Epithelial cell of proximal tubule (primary cell): ENCODE data around the gene SGCD. TPM values are rescaled to one million over a fixed set of nuclear protein-coding genes. Genes with fewer than 3 reads are reported as not detected.
"Not testable (repeated sequence)": the region's sequence is repeated elsewhere in the genome, so short reads cannot be mapped to it uniquely, and the experiment has no call there.

Source experiments
- DNase-seq: peaks from one replicate; pipeline ENCODE4 v3.0.0-alpha.2; 2011; ENCODE audit warnings: low read depth
- H3K4me3 ChIP-seq: 2 replicates; pipeline ENCODE4 v1.5.1; 2011; ENCODE audit warnings: low read depth, mild to moderate bottlenecking, low read length
- CTCF ChIP-seq: conservative IDR thresholded peaks from 2 replicates; pipeline ENCODE4 v1.5.1; 2012; ENCODE audit warnings: low read depth, mild to moderate bottlenecking, low read length
- total RNA-seq: library from RNA; depleted of rRNA; stranded (reverse); fragments of >200 nt; gene quantifications from 2 replicates; pipeline ENCODE4 v1.2.3, GENCODE V29; 2015

Gene SGCD
- total RNA-seq, 1 donor from 2014 or later = 0.06 TPM

GRCh38 chr5:156593546-156593945 is 266.6 kb downstream of the SGCD start:
- no peak for DNase-seq
- TF ChIP-seq CTCF = no peak
- no peak overlapping the region for H3K4me3 ChIP-seq

DNA sequence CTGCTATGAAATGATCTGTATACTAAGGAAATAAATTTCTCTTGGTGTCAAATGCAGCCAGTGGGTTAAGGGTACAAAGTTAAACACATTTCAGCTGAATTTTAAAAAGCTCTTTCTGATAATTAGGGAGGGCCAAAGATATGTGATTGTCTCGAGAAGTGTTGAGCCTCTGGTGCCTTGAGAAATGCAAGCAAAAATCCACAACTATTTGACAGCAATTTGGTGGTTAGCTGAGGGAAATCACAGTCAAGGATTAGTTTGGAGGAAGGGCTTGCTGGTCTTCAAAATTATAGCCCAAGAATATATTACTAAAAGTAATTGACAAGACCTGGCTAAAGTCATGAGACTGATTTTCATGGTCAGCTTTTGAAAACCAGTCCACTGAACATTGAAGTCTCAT is 267.4 kb downstream of the SGCD start:
- DNase-seq = no peak
- no peak overlapping the region for H3K4me3 ChIP-seq
- no peak for TF ChIP-seq CTCF

DNA sequence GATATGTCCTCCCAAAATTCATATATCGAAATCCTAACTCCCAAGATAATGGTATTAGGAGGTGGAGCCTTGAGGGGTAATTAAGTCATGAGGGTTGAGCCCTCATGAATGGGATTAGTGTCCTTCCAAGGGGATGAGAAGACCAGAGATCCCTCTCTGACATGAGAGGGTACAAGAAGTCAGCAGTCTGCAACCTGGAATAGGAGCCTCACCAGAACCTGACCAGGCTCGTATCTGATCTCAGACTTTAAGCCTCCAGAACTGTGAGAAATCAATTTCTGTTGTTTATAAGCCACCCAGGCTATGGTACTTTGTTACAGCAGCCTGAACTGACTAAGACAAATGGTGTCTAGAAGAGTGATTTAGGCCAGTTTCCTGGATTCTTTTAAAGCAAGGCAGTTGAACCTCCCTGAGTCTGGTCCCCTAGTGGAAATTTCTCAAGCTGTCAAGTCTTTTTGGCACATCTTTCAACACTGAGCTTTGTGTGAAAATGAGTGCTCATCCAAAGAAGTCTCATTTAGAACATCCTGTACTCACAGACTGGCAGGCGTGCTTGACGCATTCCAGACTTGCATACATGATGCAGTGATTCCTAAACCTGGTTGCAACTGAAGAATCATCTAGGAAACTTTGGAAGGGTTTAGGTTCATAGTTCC is 268.3 kb downstream of the SGCD start:
- no peak for TF ChIP-seq CTCF
- no peak overlapping the region for H3K4me3 ChIP-seq

GRCh38 chr5:156597276-156597675 is 270.3 kb downstream of the SGCD start:
- H3K4me3 ChIP-seq = no peak overlapping the region
- DNase-seq = no peak
- no peak for TF ChIP-seq CTCF

More for the DNA sequence above, 268.3 kb downstream of the SGCD start:
- DNase-seq = no peak

DNA sequence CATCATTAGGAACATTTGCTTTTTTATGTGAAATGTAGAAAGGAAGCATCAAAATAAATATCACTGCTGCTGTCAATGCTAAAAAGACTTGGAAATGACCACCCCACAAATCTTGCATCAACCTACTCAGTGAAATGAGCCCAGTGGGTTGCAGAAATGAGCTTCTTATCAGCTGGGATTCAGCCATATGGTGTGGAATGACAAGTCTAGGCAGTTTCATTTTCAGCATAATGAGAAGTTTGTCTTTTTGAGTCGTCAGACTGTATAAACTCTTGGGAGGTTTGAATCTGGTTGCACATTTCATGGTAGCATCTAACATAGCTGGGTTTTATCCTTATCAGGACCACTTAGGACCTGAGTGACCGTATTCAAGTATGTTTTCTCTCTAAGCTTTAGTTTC is 272.0 kb downstream of the SGCD start:
- no peak for TF ChIP-seq CTCF
- DNase-seq = no peak
- no peak overlapping the region for H3K4me3 ChIP-seq

GRCh38 chr5:156610582-156610981 is 283.6 kb downstream of the SGCD start:
- H3K4me3 ChIP-seq, DNase-seq: not testable (repeated sequence)

DNA sequence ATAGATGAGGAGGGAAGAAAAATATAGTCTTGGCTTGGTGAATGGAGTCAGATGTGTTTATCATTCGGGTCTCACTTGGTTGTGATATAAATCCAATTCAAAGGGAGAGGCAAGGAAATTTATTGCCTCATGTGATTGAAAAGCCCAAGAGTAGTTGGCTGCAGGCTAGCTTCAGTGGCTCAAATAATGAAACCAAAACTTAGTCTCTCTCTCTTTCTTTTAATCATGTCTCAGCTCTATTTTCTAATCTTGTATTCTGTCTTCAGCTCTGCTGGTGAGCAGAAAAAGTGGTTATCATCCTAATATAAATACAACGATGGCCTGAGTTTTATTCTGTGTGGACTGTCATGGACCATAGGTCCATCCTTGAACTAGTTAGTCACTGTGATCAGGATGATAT is 288.9 kb downstream of the SGCD start:
- H3K4me3 ChIP-seq = no peak overlapping the region
- no peak for DNase-seq
- no peak for TF ChIP-seq CTCF

- TF ChIP-seq CTCF = no peak
- DNase-seq = no peak
- no peak overlapping the region for H3K4me3 ChIP-seq
These were observed 290.5 kb downstream of the SGCD start for GRCh38 chr5:156617426-156617825.
